HG03175 (cell line): ENCODE data around the gene COCH.

Source experiments
- ATAC-seq: cut with Tn5 transposase; IDR thresholded peaks from one replicate; pipeline ENCODE4 v1.9.1; 2021; ENCODE audit warnings: mild to moderate bottlenecking, moderate library complexity; ENCODE audit not compliant: unreplicated experiment

The COCH gene

GRCh38 chr14:30874120-30874998, at the start of gene COCH:
Gene COCH, plus strand, starts transcription at chr14:30874559. Its CDS starts 380 bp downstream, at chr14:30874939.
- peak; percentile 76 for ATAC-seq

- no peak for ATAC-seq
These were observed 48.3 kb upstream of the COCH start for GRCh38 chr14:30826070-30826469.

GRCh38 chr14:30829853-30830252, 44.5 kb upstream of the COCH start:
- ATAC-seq = no peak

GRCh38 chr14:30834353-30834752, 40.0 kb upstream of the COCH start:
- ATAC-seq = no peak

- no peak for ATAC-seq
These were observed 36.0 kb upstream of the COCH start for GRCh38 chr14:30838351-30838750.

GRCh38 chr14:30840086-30840779, 34.1 kb upstream of the COCH start:
- no peak for ATAC-seq

- ATAC-seq = no peak
These were observed 31.9 kb upstream of the COCH start for GRCh38 chr14:30842431-30842830.

- ATAC-seq = no peak
These were observed 25.7 kb upstream of the COCH start for GRCh38 chr14:30848449-30849240.

GRCh38 chr14:30849354-30849753, 25.0 kb upstream of the COCH start:
- peak; percentile 96 for ATAC-seq

GRCh38 chr14:30849983-30850382, 24.4 kb upstream of the COCH start:
- ATAC-seq = no peak

GRCh38 chr14:30853946-30854345, 20.4 kb upstream of the COCH start:
- ATAC-seq = no peak

GRCh38 chr14:30854492-30854891, 19.9 kb upstream of the COCH start:
- no peak for ATAC-seq

- ATAC-seq = no peak
These were observed 18.9 kb upstream of the COCH start for GRCh38 chr14:30855345-30856037.

- ATAC-seq = no peak
These were observed 13.2 kb upstream of the COCH start for GRCh38 chr14:30861200-30861599.

GRCh38 chr14:30864934-30865333, 9.4 kb upstream of the COCH start:
- no peak for ATAC-seq

- no peak for ATAC-seq
These were observed 5.6 kb upstream of the COCH start for GRCh38 chr14:30868736-30869135.

- ATAC-seq = no peak
These were observed 4.7 kb upstream of the COCH start for GRCh38 chr14:30869551-30870155.

GRCh38 chr14:30872602-30873001, 1.8 kb upstream of the COCH start:
- no peak for ATAC-seq

GRCh38 chr14:30873308-30874119, 845 bp upstream of the COCH start:
- no peak for ATAC-seq
